Measurements from ENCODE around the gene ARHGAP35.

GRCh38 chr19:46860846-46861690 lies at the start of gene ARHGAP35:
- TF ChIP-seq CTCF (conservative IDR thresholded peaks at IDR 0.05; ENCODE audit: low read depth, low read length): no peak
- no peak for TF ChIP-seq EZH2 (IDR thresholded peaks at IDR 0.05; ENCODE audit: low read length, unreplicated experiment)
- TF ChIP-seq EZH2phosphoT487 (IDR thresholded peaks at IDR 0.05; ENCODE audit: borderline replicate concordance, low read length): no peak
